Smooth muscle cell (in vitro differentiated cells): ENCODE results near the gene GORASP1. TPM values are rescaled to one million over a fixed set of nuclear protein-coding genes. Genes with fewer than 3 reads are reported as not detected.

ENCODE experiments used
- DNase-seq: peaks from one replicate; lab custom pipeline; 2025; ENCODE audit not compliant: unreplicated experiment; lab: John Stamatoyannopoulos, UW
- H2AFZ ChIP-seq: fragments of 200-600 bp; sonication (generic); 2 replicates; pipeline ENCODE4 v1.6.0; 2016; ENCODE audit warnings: antibody characterized with exemption, low read depth, mild to moderate bottlenecking
- H3F3A ChIP-seq: fragments of 200-600 bp; sonication (generic); 2 replicates; pipeline ENCODE4 v1.6.0; 2017; ENCODE audit warnings: antibody characterized with exemption, low read depth
- H3K27ac ChIP-seq: fragments of 200-600 bp; sonication (generic); 2 replicates; pipeline ENCODE4 v1.5.1; 2016; ENCODE audit warnings: low read depth, mild to moderate bottlenecking
- H3K27me3 ChIP-seq: fragments of 200-600 bp; sonication (generic); 2 replicates; pipeline ENCODE4 v1.6.1; 2016; ENCODE audit warnings: low read depth, mild to moderate bottlenecking
- H3K36me3 ChIP-seq: fragments of 200-600 bp; sonication (generic); 2 replicates; pipeline ENCODE4 v1.5.1; 2016; ENCODE audit warnings: low read depth
- H3K4me1 ChIP-seq: fragments of 200-600 bp; sonication (generic); 2 replicates; pipeline ENCODE4 v1.5.1; 2016; ENCODE audit warnings: low read depth
- H3K4me2 ChIP-seq: fragments of 200-600 bp; sonication (generic); 2 replicates; pipeline ENCODE4 v1.6.0; 2016; ENCODE audit warnings: mild to moderate bottlenecking
- H3K4me3 ChIP-seq: fragments of 200-600 bp; sonication (generic); 2 replicates; pipeline ENCODE4 v1.5.1; 2016; ENCODE audit warnings: mild to moderate bottlenecking
- H3K79me2 ChIP-seq: fragments of 200-600 bp; sonication (generic); 2 replicates; pipeline ENCODE4 v1.6.0; 2016; ENCODE audit warnings: low read depth, mild to moderate bottlenecking
- H3K9ac ChIP-seq: fragments of 200-600 bp; sonication (generic); 2 replicates; pipeline ENCODE4 v1.6.0; 2016; ENCODE audit warnings: low read depth
- H3K9me3 ChIP-seq: fragments of 200-600 bp; sonication (generic); replicated peaks from 2 replicates; pipeline ENCODE4 v1.5.1; 2016; ENCODE audit warnings: low read depth
- H4K20me1 ChIP-seq: fragments of 200-600 bp; sonication (generic); 2 replicates; pipeline ENCODE4 v1.6.0; 2016; ENCODE audit warnings: low read depth
- CTCF ChIP-seq: fragments of 200-600 bp; sonication (generic); IDR thresholded peaks from 2 replicates; pipeline ENCODE4 v1.5.1; 2017; ENCODE audit warnings: borderline replicate concordance, mild to moderate bottlenecking, antibody characterized with exemption; ENCODE audit not compliant: insufficient read depth, poor library complexity, severe bottlenecking
- WGBS: methylation state at CpG from one replicate; pipeline ENCODE4 v1.1.7; 2016; ENCODE audit warnings: low lambda C conversion rate; 5-methylcytosine and 5-hydroxymethylcytosine counted together
- polyA plus RNA-seq: library from polyadenylated mRNA; unstranded; fragments of >200 nt; fragmentation: Nextera tagmentation; extraction: Ambion mirVana; gene quantifications from 2 replicates; pipeline ENCODE4 v1.2.1, GENCODE V29; 2016
- total RNA-seq: library from RNA; depleted of rRNA; stranded (reverse); fragments of >200 nt; gene quantifications from 2 replicates; pipeline ENCODE4 v1.2.3, GENCODE V29; 2014

Gene GORASP1
- total and polyA plus RNA-seq, 2 experiments from 2014 or later: 29.5 to 41.6 TPM

GRCh38 chr3:39149498-39150147 is 42.2 kb upstream of the GORASP1 start:
- Histone ChIP-seq H3K9ac (peak overlapping the region; percentile 100), H3K27ac (peak overlapping the region; percentile 97)

GRCh38 chr3:39149059-39149455 is 41.6 kb upstream of the GORASP1 start:
- peaks cover 77% of the 10 kb centered on the region for H3K79me2 ChIP-seq
- no peaks in the 10 kb centered on the region for H3K9me3 ChIP-seq
- H3K4me1 ChIP-seq: peaks cover 34% of the 10 kb centered on the region
- no peaks in the 10 kb centered on the region for H3K27me3 ChIP-seq
- no peak overlapping the region for H2AFZ ChIP-seq
- peaks cover 8% of the 10 kb centered on the region for H3K36me3 ChIP-seq
- peaks cover 92% of the 10 kb centered on the region for H4K20me1 ChIP-seq
- peak overlapping the region; percentile 87 for H3K4me2 ChIP-seq
- no peak for DNase-seq
- WGBS: 31% methylated on average over 4 of the region's 4 CpGs
- H3K4me3 ChIP-seq: peak overlapping the region; percentile 80
- peak overlapping the region; percentile 97 for H3K27ac ChIP-seq
- H3K9ac ChIP-seq: peak overlapping the region; percentile 74
- no peak for TF ChIP-seq CTCF
- peaks cover 63% of the 10 kb centered on the region for H3F3A ChIP-seq

More at GRCh38 chr3:39149498-39150147, 42.2 kb upstream of the GORASP1 start:
- TF ChIP-seq CTCF: no peak
- no peaks in the 10 kb centered on the region for H3K9me3 ChIP-seq
- H3K79me2 ChIP-seq: peaks cover 71% of the 10 kb centered on the region
- H3K4me1 ChIP-seq: peaks cover 34% of the 10 kb centered on the region
- H3K4me3 ChIP-seq: peak overlapping the region; percentile 80
- DNase-seq: no peak
- peaks cover 87% of the 10 kb centered on the region for H4K20me1 ChIP-seq
- peaks cover 67% of the 10 kb centered on the region for H3F3A ChIP-seq
- H3K27me3 ChIP-seq: no peaks in the 10 kb centered on the region
- WGBS: 42% methylated on average over 3 of the region's 3 CpGs
- H2AFZ ChIP-seq: no peak overlapping the region
- peak overlapping the region; percentile 87 for H3K4me2 ChIP-seq
- H3K36me3 ChIP-seq: peaks cover 8% of the 10 kb centered on the region

- H3K27ac ChIP-seq: peak overlapping the region; percentile 97
- H3F3A ChIP-seq: peaks cover 62% of the 10 kb centered on the region
- H3K36me3 ChIP-seq: peaks cover 8% of the 10 kb centered on the region
- 10% methylated on average over 9 of the region's 9 CpGs for WGBS
- H4K20me1 ChIP-seq: peaks cover 97% of the 10 kb centered on the region
- no peak overlapping the region for H2AFZ ChIP-seq
- TF ChIP-seq CTCF: no peak
- peak overlapping the region; percentile 74 for H3K9ac ChIP-seq
- peak overlapping the region; percentile 87 for H3K4me2 ChIP-seq
- DNase-seq: no peak
- H3K27me3 ChIP-seq: no peaks in the 10 kb centered on the region
- no peaks in the 10 kb centered on the region for H3K9me3 ChIP-seq
- H3K4me1 ChIP-seq: peaks cover 34% of the 10 kb centered on the region
- peak overlapping the region; percentile 80 for H3K4me3 ChIP-seq
- peaks cover 82% of the 10 kb centered on the region for H3K79me2 ChIP-seq
These were observed 41.1 kb upstream of the GORASP1 start for GRCh38 chr3:39148435-39149058.
